GM20000 (cell line): Measurements from ENCODE around the gene C14orf119.

ENCODE experiments used
- DNase-seq: peaks from one replicate; pipeline ENCODE4 v3.0.0; 2012; ENCODE audit warnings: low spot score
- CTCF ChIP-seq: IDR thresholded peaks from 2 replicates; pipeline ENCODE4 v1.5.1; 2012; ENCODE audit warnings: mild to moderate bottlenecking, control low read depth; ENCODE audit errors: extremely low read depth, missing control alignments

The C14orf119 gene

GRCh38 chr14:23137192-23137812, 42.0 kb downstream of the C14orf119 start:
- no peak for TF ChIP-seq CTCF
- DNase-seq: no peak

- TF ChIP-seq CTCF: no peak
- DNase-seq: no peak
Measured at GRCh38 chr14:23137813-23138535, 42.7 kb downstream of the C14orf119 start.

GRCh38 chr14:23139874-23140273, 44.6 kb downstream of the C14orf119 start:
- DNase-seq: no peak
- TF ChIP-seq CTCF: no peak

GRCh38 chr14:23140371-23140770, 45.1 kb downstream of the C14orf119 start:
- no peak for DNase-seq
- no peak for TF ChIP-seq CTCF

- no peak for DNase-seq
- TF ChIP-seq CTCF: no peak
Measured at GRCh38 chr14:23141706-23142444, 46.6 kb downstream of the C14orf119 start.

GRCh38 chr14:23142826-23143225, 47.5 kb downstream of the C14orf119 start:
- TF ChIP-seq CTCF: no peak
- no peak for DNase-seq

- no peak for TF ChIP-seq CTCF
- no peak for DNase-seq
Measured at GRCh38 chr14:23143911-23144310, 48.6 kb downstream of the C14orf119 start.
